DND-41 (cell line): ENCODE data around the gene GATB.

Experiments used
- ATAC-seq: fragments of 200-7000 bp; cut with Tn5 transposase; 3 replicates; pipeline ENCODE4 v1.9.1; 2021; ENCODE audit warnings: low read depth; ENCODE audit not compliant: insufficient read depth
- DNase-seq: peaks from one replicate; pipeline ENCODE4 v3.0.0-alpha.2; 2020
- H2AFZ ChIP-seq: 2 replicates; pipeline ENCODE4 v1.6.0; 2012; ENCODE audit warnings: low read depth, low read length
- H3K27ac ChIP-seq: 2 replicates; pipeline ENCODE4 v1.5.1; 2012; ENCODE audit warnings: low read length, inconsistent platforms
- H3K27me3 ChIP-seq: fragments of 200-600 bp; sonication (generic); 2 replicates; pipeline ENCODE4 v1.6.0; 2012; ENCODE audit warnings: low read length, mild to moderate bottlenecking, inconsistent platforms; ENCODE audit not compliant: insufficient read depth, poor library complexity
- H3K36me3 ChIP-seq: 2 replicates; pipeline ENCODE4 v1.5.1; 2012; ENCODE audit warnings: low read length, inconsistent platforms; ENCODE audit not compliant: insufficient read depth
- H3K4me1 ChIP-seq: 2 replicates; pipeline ENCODE4 v1.5.1; 2012; ENCODE audit warnings: mild to moderate bottlenecking, low read length; ENCODE audit not compliant: insufficient read depth
- H3K4me2 ChIP-seq: 2 replicates; pipeline ENCODE4 v1.6.0; 2012; ENCODE audit warnings: mild to moderate bottlenecking, moderate library complexity, low read length, inconsistent platforms; ENCODE audit not compliant: insufficient read depth
- H3K4me3 ChIP-seq, 2 experiments: fragments of 200-600 bp in 1 of 2; shearing (Covaris generic) in 1 of 2; 2 replicates each; pipeline ENCODE4 v1.5.1; 2012 to 2016; ENCODE audit warnings: inconsistent platforms in 2 of 2, low read length in 2 of 2, mild to moderate bottlenecking in 2 of 2, low read depth in 1 of 2, moderate library complexity in 1 of 2
- H3K79me2 ChIP-seq: 2 replicates; pipeline ENCODE4 v1.6.0; 2012; ENCODE audit warnings: low read length, inconsistent platforms; ENCODE audit not compliant: insufficient read depth
- H3K9ac ChIP-seq: 2 replicates; pipeline ENCODE4 v1.6.0; 2012; ENCODE audit warnings: low read depth, mild to moderate bottlenecking, inconsistent platforms, low read length, moderate library complexity
- H3K9me3 ChIP-seq: 2 replicates; pipeline ENCODE4 v1.5.1; 2012; ENCODE audit warnings: low read length, moderate library complexity, mild to moderate bottlenecking, inconsistent platforms; ENCODE audit not compliant: insufficient read depth, severe bottlenecking
- H4K20me1 ChIP-seq: 2 replicates; pipeline ENCODE4 v1.6.0; 2012; ENCODE audit warnings: low read length; ENCODE audit not compliant: insufficient read depth
- EZH2 ChIP-seq: IDR thresholded peaks from 3 replicates; pipeline ENCODE4 v1.6.1; 2012; ENCODE audit warnings: borderline replicate concordance, low read depth, mild to moderate bottlenecking, moderate library complexity, low read length, inconsistent platforms; ENCODE audit not compliant: severe bottlenecking
- TF ChIP-seq, protein P1 (sequence below): IDR thresholded peaks from 2 replicates; pipeline ENCODE4 v1.5.1; 2012; ENCODE audit warnings: borderline replicate concordance, low read length, moderate library complexity, mild to moderate bottlenecking; ENCODE audit not compliant: poor library complexity, severe bottlenecking; ENCODE audit errors: extremely low read depth

GATB gene

DNA sequence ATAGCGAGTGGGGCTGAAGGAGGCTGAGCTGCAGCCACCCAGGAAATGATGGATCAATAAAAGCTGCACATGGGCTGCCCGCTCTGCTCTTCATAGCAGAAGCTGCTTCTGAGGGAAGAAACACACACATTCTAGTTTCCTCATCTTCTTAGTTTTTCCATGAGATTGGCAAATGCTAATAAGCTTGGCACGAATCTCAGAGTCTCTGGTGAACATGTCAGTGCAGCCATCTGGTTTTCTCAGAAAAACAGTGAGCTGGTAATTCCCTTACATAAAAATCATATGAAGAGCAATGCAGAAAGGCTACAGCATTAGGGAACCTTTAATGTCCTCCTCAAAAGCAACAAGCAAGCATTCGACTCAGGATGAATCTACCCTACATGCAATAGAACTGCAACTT, 69.9 kb downstream of the GATB start:
- ATAC-seq (no peak), DNase-seq (no peak)
- no peak for TF ChIP-seq EZH2
- TF ChIP-seq, protein P1, sequence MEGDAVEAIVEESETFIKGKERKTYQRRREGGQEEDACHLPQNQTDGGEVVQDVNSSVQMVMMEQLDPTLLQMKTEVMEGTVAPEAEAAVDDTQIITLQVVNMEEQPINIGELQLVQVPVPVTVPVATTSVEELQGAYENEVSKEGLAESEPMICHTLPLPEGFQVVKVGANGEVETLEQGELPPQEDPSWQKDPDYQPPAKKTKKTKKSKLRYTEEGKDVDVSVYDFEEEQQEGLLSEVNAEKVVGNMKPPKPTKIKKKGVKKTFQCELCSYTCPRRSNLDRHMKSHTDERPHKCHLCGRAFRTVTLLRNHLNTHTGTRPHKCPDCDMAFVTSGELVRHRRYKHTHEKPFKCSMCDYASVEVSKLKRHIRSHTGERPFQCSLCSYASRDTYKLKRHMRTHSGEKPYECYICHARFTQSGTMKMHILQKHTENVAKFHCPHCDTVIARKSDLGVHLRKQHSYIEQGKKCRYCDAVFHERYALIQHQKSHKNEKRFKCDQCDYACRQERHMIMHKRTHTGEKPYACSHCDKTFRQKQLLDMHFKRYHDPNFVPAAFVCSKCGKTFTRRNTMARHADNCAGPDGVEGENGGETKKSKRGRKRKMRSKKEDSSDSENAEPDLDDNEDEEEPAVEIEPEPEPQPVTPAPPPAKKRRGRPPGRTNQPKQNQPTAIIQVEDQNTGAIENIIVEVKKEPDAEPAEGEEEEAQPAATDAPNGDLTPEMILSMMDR, result no peak
- no peaks in the 10 kb centered on the region for H3K27me3 ChIP-seq
- no peaks in the 10 kb centered on the region for H3K9me3 ChIP-seq
- H3K79me2 ChIP-seq, result no peaks in the 10 kb centered on the region
- H3K4me3 ChIP-seq, result no peak overlapping the region
- no peaks in the 10 kb centered on the region for H3K4me1 ChIP-seq
- no peak overlapping the region for H3K27ac ChIP-seq
- H3K9ac ChIP-seq, result no peak overlapping the region
- no peak overlapping the region for H2AFZ ChIP-seq
- peaks cover 4% of the 10 kb centered on the region; the same call in 1 of the 2 replicates for H3K36me3 ChIP-seq
- H3K4me2 ChIP-seq, result no peak overlapping the region
- H4K20me1 ChIP-seq, result no peaks in the 10 kb centered on the region

DNA sequence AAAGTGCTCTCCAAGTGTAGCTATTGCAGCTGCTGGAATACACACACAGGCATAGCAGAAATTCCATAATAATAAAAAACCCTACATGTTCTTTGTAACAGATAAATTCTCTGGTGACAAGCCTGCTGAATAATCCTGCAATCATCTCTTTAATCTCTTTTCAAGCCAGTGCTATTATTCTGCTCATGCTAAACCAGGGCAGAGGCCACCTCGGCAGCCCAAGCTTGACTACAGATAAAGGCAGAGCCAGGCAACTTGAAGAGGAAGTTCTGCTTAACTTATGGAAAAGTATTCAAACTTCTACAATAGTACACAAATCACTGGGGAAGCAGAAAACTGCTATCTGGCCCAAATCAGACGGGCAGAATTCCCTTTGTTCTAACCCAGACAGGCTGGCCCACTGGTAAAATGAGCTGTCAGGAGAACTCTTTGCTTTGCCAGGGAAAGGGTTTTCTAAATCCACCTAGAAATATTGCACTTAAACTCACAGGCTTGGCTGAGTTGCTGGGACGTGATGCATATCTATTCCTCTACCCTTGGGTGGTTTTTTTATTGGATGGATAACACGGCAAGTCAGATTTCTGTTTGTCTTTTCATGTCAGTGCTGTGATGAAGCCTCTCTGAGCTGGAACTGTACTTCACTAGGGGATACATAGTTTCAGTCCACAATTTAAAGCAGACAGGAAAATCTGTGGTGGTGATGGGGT, 70.5 kb downstream of the GATB start:
- Histone ChIP-seq H3K9me3 (no peaks in the 10 kb centered on the region), H3K27me3 (no peaks in the 10 kb centered on the region), H3K4me3 (no peak overlapping the region), H3K4me2 (no peak overlapping the region), H3K27ac (no peak overlapping the region), H4K20me1 (no peaks in the 10 kb centered on the region), H2AFZ (no peak overlapping the region), H3K79me2 (no peaks in the 10 kb centered on the region), H3K4me1 (no peaks in the 10 kb centered on the region), H3K36me3 (peaks cover 4% of the 10 kb centered on the region; the same call in 1 of the 2 replicates), H3K9ac (no peak overlapping the region)
- DNase-seq (no peak), ATAC-seq (no peak)
- TF ChIP-seq, protein P1, result no peak
- TF ChIP-seq EZH2, result no peak

DNA sequence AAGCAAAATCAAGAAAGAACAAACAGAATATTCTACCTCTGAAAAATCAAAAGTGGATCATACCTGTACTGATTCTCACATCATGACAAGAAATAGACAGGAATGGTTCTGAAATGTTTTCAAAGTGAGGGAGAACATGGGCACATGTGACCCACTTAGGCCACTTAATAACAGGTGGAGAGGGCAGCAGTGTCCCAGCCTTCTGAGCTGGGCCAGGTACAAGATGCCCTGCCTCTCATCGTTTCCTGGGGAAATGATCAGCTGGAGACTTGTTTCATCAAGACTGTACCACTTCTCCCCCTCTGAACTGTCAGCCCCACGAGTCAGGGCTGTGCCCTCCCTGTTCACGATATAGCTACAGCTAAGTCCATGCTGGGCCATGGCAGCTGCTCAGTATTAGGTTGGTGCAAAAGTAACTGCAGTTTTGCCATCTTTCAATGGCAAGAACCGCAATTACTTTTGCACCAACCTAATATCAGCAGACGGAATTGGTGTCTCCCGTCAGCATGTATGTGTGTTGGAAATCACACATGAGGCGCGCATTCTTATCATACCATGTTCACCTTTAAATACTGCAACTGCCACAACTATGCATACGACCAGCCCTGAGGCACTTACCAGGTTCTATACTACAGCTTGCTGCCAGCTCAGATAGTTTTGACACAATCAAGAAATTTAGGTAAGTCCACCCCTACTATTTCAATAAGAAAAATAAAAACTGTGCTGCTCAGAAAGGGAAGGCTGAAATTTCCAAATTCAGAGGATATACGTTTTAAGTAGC, 71.4 kb downstream of the GATB start:
- Histone ChIP-seq H3K79me2 (no peaks in the 10 kb centered on the region), H3K36me3 (peaks cover 4% of the 10 kb centered on the region; the same call in 1 of the 2 replicates), H4K20me1 (no peaks in the 10 kb centered on the region), H3K4me3 (no peak overlapping the region), H2AFZ (no peak overlapping the region), H3K27ac (no peak overlapping the region), H3K4me2 (no peak overlapping the region), H3K9ac (no peak overlapping the region), H3K9me3 (no peaks in the 10 kb centered on the region), H3K27me3 (no peaks in the 10 kb centered on the region), H3K4me1 (no peaks in the 10 kb centered on the region)
- no peak for TF ChIP-seq EZH2
- no peak for DNase-seq
- ATAC-seq, result no peak

DNA sequence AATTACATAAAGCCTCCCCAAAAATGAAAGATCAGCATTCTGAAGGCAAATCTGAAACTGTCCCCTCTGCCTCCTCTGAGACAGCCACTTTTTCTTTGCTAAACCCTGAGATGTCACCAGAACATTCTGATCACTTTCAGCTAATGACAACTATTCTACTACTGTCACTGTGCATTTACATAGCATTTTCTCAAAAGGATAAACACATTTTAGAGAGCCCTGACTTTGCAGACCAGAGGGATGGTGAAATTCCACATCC, 72.1 kb downstream of the GATB start:
- peaks cover 4% of the 10 kb centered on the region; the same call in 1 of the 2 replicates for H3K36me3 ChIP-seq
- H3K4me3 ChIP-seq, result no peak overlapping the region
- no peak overlapping the region for H3K9ac ChIP-seq
- TF ChIP-seq EZH2, result no peak
- TF ChIP-seq, protein P1, result no peak
- H3K9me3 ChIP-seq, result no peaks in the 10 kb centered on the region
- ATAC-seq, result no peak
- H4K20me1 ChIP-seq, result no peaks in the 10 kb centered on the region
- H3K27me3 ChIP-seq, result no peaks in the 10 kb centered on the region
- no peaks in the 10 kb centered on the region for H3K4me1 ChIP-seq
- H3K79me2 ChIP-seq, result no peaks in the 10 kb centered on the region
- no peak overlapping the region for H2AFZ ChIP-seq
- no peak for DNase-seq
- H3K4me2 ChIP-seq, result no peak overlapping the region
- H3K27ac ChIP-seq, result no peak overlapping the region
